Retinal pigment epithelial cell (primary cell): ENCODE results near the gene IFI27.

ENCODE experiments used
- DNase-seq: peaks from one replicate; pipeline ENCODE4 v3.0.0-alpha.2; 2010; ENCODE audit warnings: low read depth
- H3K4me3 ChIP-seq: 2 replicates; pipeline ENCODE4 v1.5.1; 2011; ENCODE audit warnings: mild to moderate bottlenecking, low read length, control low read depth, moderate library complexity
- CTCF ChIP-seq: conservative IDR thresholded peaks from 2 replicates; pipeline ENCODE4 v1.5.1; 2011; ENCODE audit warnings: low read depth, low read length, control low read depth, inconsistent platforms

IFI27 gene

GRCh38 chr14:94124582-94125377 lies 14.2 kb downstream of the IFI27 start:
- DNase-seq: no peak
- TF ChIP-seq CTCF: no peak
- no peak overlapping the region for H3K4me3 ChIP-seq

GRCh38 chr14:94125659-94126418 lies 15.3 kb downstream of the IFI27 start:
- H3K4me3 ChIP-seq: no peak overlapping the region
- DNase-seq: no peak
- no peak for TF ChIP-seq CTCF

DNA sequence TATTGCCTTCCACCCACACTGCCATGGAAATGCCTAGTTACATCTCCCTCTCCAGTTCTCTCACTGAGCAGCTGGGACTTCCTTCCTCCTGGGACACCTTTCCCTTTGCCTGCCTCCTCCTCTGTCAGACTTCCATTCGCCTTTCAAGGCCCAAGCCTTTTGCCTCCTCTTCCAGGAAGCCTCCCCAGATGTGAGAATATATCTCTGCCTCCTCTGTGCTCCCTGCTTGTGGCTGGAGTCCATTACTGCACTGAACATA lies 15.8 kb downstream of the IFI27 start:
- TF ChIP-seq CTCF: no peak
- H3K4me3 ChIP-seq: no peak overlapping the region
- no peak for DNase-seq

- DNase-seq: no peak
- no peak for TF ChIP-seq CTCF
Measured at GRCh38 chr14:94126800-94127199, 16.3 kb downstream of the IFI27 start.

DNA sequence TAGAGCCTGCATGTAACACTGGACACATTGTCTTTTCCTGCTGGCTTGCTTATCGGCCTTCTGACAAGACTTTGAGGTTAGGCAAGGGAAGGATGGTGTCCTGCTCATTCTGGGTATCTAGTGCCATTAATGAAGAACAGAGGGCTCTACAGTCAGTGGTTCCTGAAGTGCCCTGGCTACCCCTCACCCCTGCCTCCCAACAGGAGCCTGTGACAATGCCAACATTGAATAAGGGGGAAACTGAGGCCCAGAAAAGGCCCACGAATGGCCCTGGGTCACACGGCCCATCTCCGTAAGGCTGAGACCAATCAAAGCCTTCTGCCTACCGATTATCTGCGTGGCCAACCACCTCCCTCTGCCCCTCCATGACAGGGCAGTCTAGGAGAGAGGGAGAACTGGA lies 16.8 kb downstream of the IFI27 start:
- H3K4me3 ChIP-seq: no peak overlapping the region
- no peak for DNase-seq

More at GRCh38 chr14:94126800-94127199, 16.3 kb downstream of the IFI27 start:
- no peak overlapping the region for H3K4me3 ChIP-seq

GRCh38 chr14:94128216-94128839 lies 17.8 kb downstream of the IFI27 start:
- no peak for TF ChIP-seq CTCF
- no peak for DNase-seq

More for the DNA sequence above, 16.8 kb downstream of the IFI27 start:
- no peak for TF ChIP-seq CTCF

More at GRCh38 chr14:94128216-94128839, 17.8 kb downstream of the IFI27 start:
- no peak overlapping the region for H3K4me3 ChIP-seq
